Endothelial cell of umbilical vein (primary cell): Measurements from ENCODE around the gene IKZF5.

Experiments
- CTCF ChIP-seq, 2 donors: IDR thresholded peaks; 1 replicate in 1 of 2; 2 replicates in 1 of 2; pipeline ENCODE4 v1.5.1; 2011; ENCODE audit warnings: low read length in 2 of 2, mild to moderate bottlenecking in 2 of 2, moderate library complexity in 2 of 2, control low read depth in 1 of 2, inconsistent platforms in 1 of 2, low read depth in 1 of 2; ENCODE audit not compliant: insufficient read depth in 1 of 2; ENCODE audit errors: extremely low read depth in 1 of 2
- EZH2 ChIP-seq: IDR thresholded peaks from 2 replicates; pipeline ENCODE4 v1.6.1; 2012; ENCODE audit warnings: borderline replicate concordance, low read depth, mild to moderate bottlenecking, moderate library complexity, low read length, inconsistent platforms; ENCODE audit not compliant: severe bottlenecking
- FOS ChIP-seq: IDR thresholded peaks from 2 replicates; pipeline ENCODE4 v1.6.1; 2011; ENCODE audit warnings: mild to moderate bottlenecking, low read length, moderate library complexity, borderline replicate concordance; ENCODE audit not compliant: insufficient read depth
- GATA2 ChIP-seq: IDR thresholded peaks from 2 replicates; pipeline ENCODE4 v1.7.0; 2011; ENCODE audit warnings: low read depth, mild to moderate bottlenecking, moderate library complexity, mixed read lengths, low read length; ENCODE audit not compliant: insufficient read length, insufficient read depth
- JUN ChIP-seq: IDR thresholded peaks from 2 replicates; pipeline ENCODE4 v1.6.1; 2011; ENCODE audit warnings: borderline replicate concordance, low read depth; ENCODE audit not compliant: insufficient read length, insufficient read depth
- MAX ChIP-seq: IDR thresholded peaks from 2 replicates; pipeline ENCODE4 v1.6.1; 2011; ENCODE audit not compliant: insufficient read depth, insufficient read length
- MYC ChIP-seq: IDR thresholded peaks from one replicate; pipeline ENCODE4 v1.6.1; 2011; ENCODE audit warnings: mild to moderate bottlenecking, low read depth, low read length
- POLR2A ChIP-seq: IDR thresholded peaks from 2 replicates; pipeline ENCODE4 v1.6.1; 2012; ENCODE audit warnings: low read depth, mild to moderate bottlenecking, control low read depth, low read length
- POLR2AphosphoS5 ChIP-seq: IDR thresholded peaks from 2 replicates; pipeline ENCODE4 v1.6.1; 2012; ENCODE audit warnings: low read depth, mild to moderate bottlenecking, control low read depth, low read length, moderate library complexity; ENCODE audit not compliant: insufficient read depth

- TF ChIP-seq CTCF (IDR thresholded peaks at IDR 0.05; ENCODE audit: extremely low read depth in 1 of 2, insufficient read depth in 1 of 2, low read depth in 1 of 2, low read length in 2 of 2) = no peak
- TF ChIP-seq EZH2 = no peak
- TF ChIP-seq POLR2AphosphoS5 = no peak
- TF ChIP-seq MYC = no peak
- TF ChIP-seq POLR2A = no peak
- TF ChIP-seq MAX = peak; percentile 90
- TF ChIP-seq GATA2 = no peak
- no peak for TF ChIP-seq JUN
- no peak for TF ChIP-seq FOS
These were observed 839 bp downstream of the IKZF5 start for GRCh38 chr10:123007558-123008354.
